Fibroblast of upper back skin (primary cell): Measurements from ENCODE around the gene TMEM179.
"Not testable (repeated sequence)": the region's sequence is repeated elsewhere in the genome, so short reads cannot be mapped to it uniquely, and the experiment has no call there.

Experiments used
- DNase-seq: peaks from one replicate; pipeline ENCODE4 v3.0.0-alpha.2; 2013

Gene TMEM179

DNA sequence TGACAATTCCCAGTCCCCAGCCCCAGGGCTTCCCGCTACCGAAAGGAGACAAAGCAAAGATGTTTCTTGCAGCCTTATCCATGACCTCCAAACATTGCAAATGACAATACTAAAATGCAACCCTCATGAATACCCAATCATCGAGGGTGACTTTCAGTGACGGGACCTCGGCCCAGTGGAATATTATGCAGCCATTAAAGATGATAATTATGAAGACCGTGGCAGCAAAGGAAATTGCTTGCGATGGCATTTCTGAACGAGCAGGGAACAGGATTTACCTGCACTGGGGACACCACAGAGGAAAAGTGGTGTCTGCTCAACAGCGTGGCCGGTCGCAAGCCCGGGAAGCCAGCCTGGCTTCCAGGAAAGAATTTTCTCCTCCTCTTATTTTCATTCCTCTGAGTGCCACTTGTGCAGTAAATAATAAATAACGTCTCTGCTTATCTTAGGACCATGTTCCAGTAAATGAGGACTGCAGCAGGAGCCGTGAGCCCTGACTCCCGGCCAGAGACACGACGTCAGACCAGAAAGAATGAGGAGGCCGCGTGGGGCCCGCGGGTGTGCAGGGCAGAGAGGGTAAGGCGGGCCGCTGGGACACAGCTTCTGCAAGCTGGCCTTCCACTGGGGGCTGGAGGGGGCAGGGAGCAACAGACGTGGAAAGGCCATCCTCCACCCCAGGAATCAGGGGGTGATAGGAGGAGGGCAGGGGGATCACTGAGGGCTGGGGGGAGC is 18.4 kb downstream of the TMEM179 start:
- no peak for DNase-seq

DNA sequence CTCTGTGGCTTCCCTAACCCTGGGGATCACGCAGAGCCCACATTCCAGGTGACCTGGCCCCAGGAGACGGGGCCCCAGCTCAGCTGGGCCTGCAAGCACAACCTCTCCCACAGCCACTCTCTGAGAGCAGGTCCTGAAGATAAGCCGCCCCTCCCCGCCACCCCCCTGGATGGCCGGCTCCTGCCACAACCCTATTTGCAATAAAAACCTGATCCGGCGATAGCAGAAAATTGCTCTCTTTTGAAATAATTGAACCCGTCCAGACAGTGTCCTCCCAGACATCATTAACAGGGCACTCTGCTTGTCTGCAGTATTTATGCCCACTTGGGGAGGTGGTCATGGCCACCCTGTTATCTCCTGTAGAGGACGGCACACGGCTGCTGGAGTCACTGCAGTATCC is 20.0 kb downstream of the TMEM179 start:
- no peak for DNase-seq

DNA sequence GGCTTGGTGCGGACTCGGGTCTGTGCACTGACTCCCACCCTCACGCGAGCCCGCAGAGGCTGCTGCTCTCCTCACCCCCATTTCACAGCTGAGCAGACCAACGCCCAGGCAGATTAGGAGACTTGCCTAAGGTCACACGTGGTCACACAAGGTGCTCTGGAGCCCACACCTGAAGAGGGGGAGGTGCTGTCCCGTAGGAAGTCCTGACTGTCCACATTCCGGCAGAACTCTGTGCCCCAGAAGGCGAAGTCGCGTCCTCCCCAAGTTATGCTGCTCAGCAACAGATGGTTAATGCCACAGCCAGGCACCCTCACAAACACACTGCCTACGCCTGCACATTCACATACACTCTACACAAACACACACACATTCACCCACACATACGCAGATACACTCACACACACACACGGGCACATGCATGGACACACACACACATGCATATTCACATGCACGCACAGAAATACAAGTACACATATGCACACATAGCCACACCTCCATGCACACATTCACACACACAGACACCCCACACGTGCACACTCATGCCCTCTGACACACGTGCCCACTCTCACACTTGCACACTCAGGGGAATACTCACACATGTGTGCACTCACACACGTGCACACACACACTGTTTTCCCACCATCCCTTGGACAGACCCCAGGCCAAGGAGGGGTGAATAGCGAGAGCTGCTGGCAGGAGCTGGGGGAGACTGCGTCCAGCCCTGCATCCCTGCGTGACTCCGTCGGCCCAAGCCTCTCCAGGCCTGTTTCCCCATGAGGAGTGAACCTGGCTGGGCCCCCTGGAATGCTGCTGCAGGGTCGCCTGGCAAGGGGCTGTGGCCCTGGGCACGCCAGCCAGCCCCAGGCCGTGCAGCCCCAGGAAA is 20.9 kb downstream of the TMEM179 start:
- no peak for DNase-seq

DNA sequence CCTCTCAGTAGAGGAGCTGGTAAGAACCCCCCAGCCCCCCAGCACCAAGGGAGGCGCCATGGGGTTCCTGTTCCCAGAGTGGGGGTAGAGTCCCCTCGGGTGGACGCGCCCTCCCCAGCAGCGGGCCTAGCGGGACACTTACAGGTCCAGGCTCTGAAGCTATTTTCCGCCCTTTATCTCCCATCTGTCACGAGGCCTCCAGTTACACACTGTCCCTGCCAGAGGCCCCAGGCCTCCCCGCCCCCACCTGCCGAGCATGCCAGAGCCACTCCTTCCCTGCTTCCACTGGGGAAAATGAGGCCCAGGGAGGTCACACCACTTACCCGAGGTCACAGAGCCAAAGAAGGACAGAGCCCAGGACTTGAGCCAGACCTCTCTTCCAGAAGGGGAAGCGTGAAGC is 21.9 kb downstream of the TMEM179 start:
- DNase-seq = no peak

DNA sequence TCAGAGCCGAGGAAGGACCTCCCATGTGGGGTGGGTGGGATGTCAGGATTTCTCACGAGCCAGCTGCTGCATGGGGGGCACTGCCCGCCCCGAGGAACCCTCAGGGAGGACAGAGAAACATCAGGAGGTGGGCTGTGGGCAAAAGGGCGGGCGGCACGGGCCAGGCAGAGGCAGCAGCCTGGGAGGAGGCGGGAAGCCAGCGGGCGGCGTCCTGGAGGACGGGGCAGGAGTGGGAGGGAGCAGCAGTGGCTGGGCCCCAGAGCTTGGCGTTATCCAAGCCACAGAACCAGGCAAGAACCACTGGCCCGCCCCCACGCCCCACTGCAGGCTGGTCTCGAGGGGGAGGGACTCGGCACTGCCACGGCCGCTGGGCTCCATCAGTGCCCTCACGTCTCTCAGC is 22.6 kb downstream of the TMEM179 start:
- no peak for DNase-seq

DNA sequence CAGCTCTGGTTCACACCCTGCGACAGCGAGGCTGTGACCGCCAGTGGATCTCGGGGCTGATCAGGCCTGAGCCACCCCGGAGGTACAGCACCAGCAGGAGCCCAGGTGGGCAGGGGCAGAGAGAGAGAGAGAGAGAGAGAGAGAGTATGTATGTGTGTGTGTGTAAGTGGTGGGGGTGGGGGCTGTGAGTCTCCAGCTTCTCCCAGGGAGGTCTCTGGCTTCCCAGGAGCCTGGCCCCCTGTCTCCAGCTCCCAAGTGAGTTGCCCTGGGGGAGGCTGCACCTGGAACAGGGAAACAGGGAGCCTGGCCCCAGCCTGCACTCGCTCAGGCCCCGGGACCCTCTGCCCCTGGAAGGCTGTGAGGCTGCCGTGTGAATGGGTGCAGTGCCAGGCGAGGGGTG is 23.1 kb downstream of the TMEM179 start:
- DNase-seq = no peak

DNA sequence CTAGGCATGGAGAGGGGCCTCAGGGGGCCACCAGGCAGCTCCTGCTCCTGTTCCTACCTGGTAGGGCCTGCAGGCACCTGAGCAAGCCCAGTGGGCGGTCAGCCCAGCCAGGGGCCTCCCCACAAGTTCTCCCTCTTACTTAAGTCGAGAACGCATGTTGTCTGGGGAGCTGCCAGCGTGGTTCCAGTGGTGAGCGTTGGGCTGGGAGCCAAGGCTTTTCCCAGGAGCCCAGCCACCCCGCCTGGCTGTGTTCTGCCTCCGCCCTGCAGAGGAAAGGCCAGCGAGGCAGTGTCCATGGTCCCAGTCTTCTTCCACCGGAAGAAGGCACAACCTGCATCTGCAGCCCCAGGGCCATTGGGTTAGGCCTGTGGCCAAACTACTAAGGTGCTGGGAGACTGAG is 23.6 kb downstream of the TMEM179 start:
- DNase-seq = no peak

DNA sequence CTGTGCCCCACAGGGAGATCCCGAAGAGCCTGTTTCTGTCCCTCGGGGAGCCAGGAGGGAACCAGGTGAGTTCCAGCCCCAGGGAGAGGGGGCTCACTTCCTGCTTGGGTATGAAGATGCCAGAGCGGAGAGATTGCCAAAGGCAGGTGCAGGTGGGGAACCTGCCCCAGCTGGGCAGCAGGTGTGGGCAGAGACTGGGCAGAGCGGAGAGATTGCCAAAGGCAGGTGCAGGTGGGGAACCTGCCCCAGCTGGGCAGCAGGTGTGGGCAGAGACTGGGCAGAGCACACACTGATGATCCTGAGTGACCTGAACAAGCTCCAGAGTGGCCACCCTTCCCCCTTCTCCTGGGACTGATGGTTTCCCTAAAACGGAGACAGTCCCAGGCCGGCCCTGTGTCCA is 24.6 kb downstream of the TMEM179 start:
- not testable (repeated sequence) for DNase-seq

DNA sequence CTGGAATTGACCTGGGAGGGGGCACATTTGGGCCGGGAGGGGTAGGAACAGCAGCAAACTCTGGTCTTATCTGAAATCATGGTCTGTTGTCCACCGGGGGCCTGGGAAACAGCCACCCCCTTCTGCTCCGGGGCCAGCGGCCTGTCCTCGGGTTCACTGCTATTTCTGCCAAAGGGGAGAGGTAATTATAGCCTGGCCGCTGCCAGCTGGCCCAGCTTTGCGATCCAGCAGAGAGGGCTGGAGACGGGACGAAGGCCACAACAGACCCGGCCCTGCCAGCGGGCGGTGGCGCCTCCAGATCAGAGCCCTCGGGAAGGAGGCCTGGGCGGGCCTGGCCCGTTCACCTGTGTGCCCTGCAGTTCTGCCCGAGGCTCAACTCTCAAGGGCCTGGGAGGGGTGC is 25.1 kb downstream of the TMEM179 start, which contains the start of gene C14orf180:
Gene C14orf180, plus strand, starts transcription at position 258 of the 400 bp plus-strand sequence. CDS start 6,667 bp downstream, outside the sequence.
- DNase-seq = no peak

DNA sequence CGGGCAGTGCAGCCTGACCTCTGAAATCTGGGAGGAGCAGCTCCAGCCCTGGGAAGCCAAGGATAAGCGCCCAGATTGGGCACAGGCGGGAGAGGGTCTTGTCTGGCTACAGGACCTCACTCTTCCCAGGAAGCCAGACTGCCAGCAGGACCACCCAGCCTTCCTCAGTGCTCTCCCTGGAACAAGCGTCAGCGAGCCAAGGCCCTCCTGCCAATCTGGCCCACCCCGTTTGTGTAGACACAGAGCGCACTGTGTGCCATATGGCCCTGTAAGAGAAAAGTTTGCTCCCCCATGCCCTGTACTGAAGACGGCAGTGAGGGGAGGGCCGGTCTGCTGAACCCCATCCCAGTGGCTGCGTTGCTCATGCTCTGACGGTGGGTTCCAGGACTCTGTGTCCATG is 26.3 kb downstream of the TMEM179 start:
- DNase-seq = no peak

DNA sequence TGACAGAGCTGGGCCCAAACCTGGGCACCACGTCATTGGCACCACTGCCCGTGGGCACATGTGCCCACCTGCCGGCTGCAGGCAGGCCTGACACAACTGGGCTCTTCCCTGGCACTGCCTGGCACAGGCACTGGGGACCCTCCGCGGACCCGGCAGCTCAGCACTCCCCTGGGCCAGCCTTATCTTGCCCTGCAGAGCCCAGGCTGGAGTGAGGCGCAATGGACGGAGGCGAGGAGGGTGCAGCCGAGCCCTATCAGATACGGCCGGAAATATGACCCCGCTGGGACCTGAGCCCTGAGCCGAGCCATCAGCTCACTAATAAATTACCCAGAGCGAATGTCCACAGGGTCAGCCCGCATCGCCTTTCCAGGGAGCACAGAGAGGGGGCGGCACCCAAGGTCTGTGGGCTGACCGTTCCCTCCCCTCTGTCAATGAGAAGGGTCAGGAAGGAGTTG is 26.7 kb downstream of the TMEM179 start:
- no peak for DNase-seq

DNA sequence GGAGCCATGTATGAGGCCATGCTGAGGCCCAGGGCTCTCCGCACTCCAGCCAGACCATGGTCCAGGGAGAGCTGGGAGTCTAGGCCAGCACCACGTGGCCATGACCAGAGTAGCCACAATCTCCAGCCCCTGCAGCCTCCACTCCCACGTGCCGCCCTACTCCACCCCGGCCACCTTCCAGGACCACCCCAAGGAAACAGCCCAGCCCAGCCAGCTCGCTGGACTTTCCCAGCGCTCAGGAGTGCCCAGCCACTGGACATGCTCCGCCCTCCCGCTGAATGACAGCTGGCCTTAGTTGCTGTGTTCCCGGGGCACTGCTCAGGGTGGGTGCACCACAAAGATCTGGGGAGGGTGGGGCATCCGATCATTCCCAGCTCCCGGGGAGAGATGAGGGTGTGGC is 27.1 kb downstream of the TMEM179 start:
- DNase-seq = no peak

DNA sequence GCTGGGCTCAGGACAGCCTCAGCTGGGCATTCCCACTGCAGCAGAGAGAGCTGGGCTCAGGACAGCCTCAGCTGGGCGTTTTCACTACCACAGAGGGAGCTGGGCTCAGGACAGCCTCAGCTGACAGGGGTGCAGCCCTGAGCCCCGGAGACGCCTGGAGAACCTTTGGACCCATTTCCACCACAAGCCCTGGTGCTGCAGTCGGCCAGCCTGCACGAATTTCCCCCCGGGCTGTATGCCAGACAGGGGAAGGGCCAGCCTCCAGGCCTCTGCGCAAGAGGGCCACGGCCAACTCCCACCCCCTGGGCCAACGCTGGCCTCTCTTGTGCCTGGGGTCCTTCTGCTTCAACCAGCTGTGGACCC is 27.6 kb downstream of the TMEM179 start:
- no peak for DNase-seq

DNA sequence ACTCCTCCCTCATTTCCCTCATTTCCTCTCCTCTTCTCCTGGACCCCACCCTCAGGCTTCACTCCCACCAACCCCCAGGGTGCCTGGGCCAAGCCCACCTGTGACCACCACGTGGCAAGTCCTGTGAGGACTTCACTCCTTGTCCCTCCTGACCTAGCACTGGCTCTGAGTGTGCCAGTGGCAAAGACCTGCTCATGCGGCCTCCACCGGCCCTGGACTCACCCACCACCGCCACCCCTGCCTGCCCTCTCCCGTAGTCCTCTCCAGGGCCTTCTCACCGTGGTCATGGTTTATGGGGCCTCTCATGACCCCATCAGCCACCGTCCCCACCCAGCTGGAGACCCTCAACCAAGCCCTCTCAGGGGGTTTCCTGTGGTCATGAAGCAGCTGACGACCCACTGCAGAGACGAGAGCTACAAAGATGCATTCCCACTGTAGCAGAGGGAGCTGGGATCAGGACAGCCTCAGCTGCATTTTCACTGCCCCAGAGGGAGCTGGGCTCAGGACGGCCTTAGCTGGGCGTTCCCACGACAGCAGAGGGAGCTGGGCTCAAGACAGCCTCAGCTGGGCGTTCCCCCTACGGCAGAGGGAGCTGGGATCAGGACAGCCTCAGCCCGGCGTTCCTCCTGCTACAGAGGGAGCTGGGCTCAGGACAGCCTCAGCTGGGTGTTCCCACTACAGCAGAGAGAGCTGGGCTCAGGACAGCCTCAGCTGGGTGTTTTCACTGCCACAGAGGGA is 28.2 kb downstream of the TMEM179 start:
- DNase-seq = no peak

DNA sequence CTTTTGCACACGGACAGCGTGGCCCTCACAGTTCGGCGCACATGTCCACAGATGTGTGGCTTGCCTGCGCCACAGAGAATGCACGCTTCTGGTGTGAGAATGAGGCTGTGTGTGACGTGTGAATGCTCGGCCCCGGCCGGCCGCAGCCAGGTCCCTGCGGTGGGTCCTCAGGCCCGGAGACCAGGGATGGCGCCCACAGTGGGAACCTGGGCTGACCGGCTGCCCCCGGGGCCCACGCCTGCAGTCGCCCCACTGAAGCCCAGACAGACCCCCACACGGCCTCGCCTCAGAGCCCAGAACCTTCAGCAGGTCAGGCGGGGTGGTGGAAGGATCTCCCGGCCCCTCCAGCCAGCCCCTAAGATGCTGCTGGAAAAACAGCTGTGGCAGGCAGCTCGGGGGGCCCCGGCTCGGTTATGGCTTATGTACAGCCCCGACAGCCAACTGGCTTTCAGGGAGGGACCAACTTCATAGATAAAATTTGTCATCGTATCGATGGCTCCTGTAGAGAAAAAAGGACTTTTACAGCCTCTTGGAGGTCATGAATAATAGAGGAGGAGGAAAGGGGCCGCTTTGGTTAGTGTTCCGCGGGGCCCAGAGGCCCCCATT is 29.5 kb downstream of the TMEM179 start:
- DNase-seq = no peak

DNA sequence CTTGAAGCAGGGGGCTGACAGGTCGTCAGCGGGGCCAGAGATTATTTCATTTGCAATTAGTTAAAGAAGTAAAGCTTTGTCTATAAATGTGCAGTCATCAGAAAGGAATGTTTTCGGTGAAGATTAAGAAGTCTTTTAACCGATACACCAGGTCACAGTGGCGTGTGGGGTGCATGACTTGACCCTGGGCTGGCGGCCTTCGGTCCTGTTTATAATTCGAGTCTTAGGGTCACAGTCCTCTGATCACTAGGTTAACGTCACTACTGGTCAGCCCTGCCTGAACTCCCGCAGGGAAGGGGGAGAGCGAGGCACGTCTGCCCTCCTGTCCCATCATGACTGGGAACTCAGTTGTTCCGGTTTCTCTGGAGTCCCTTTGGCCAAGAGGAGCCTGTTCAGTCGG is 30.0 kb downstream of the TMEM179 start:
- DNase-seq = no peak

DNA sequence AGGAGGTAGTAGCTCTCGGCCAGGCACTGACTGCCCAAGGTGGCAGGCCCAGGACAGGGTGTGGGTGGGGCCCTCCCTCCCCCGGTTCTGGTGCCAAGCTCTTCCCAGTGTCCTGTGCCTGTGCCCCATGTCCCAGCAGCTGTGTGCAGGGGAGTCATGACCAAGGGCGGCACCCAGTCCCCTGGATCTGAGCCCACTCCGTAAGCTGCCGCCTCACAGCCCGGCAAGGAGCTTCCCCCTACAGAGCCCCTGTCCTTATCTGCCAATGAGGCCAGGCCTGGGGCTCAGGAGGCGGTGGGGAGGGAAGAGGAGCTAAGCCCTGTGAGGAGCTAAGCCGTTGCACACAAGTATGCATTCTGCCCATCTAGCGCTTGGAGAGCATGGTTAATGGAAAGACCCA is 30.6 kb downstream of the TMEM179 start:
- no peak for DNase-seq

DNA sequence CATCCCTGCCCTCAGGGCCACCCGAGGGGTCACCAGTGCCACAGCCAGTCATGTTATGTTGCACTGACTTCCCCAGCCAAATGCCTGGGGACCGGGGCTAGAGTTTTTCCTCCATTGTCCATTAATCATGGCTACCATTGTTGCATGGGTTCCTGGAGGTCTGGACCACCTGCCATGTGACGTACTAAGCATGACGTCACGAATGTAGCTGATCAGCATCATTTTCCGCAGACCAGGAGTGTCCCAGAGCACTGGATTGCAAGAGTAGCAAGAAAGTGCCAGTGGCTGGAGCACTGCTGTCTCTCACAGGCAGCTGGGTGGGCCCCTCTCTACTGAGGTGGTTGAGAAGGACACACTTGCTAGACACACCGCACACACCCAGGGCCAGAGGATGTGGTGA is 31.9 kb downstream of the TMEM179 start:
- no peak for DNase-seq

DNA sequence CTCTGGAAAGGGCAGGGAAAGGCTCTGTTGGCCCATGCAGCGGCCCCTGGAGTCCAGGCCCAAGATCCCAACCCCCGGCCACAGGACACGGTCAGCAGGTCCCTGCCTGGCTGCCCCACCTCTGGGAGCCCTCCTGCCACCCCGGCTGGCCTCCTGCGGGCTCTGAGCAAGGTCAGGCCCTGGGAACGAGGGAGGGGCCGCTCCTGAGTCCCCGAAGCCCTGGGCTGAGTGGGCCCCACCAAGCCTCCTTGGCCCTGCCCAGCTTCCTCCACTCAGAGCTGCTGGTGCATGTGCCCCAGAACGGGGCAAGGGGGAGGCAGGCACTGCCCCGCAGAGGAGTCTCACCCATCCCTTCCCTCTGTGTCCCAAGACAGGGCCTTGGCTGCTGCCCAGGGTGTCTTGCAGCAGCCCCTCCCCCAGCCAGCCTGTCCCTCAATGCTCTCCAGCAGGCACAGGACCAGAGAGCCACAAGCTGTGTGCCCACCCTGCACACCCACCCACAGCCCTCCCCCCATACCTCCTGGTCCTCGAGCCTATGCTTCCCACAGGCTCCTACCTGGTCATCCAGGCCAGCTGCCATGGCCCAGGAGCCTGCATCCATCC is 32.4 kb downstream of the TMEM179 start:
- DNase-seq = no peak

DNA sequence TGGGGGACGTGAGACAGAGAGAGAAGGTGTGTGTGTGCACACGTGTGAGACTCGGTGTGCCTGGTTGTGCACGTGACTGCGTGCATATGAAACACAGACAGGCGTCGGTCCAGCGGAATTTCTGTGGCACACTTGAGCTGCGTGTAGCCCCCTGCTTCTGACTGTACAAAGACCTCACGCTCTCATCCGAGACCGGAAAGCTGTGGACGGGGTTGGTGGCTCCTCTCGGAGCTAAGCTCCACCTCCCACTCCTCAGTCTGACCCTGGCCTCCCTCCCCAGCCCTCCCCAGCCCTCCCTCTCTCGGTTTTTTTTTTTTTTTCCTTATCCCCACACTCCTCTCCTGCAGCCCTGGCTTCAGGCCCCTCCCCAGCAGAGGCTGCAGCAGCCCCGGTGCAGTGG is 33.3 kb downstream of the TMEM179 start:
- DNase-seq = no peak

DNA sequence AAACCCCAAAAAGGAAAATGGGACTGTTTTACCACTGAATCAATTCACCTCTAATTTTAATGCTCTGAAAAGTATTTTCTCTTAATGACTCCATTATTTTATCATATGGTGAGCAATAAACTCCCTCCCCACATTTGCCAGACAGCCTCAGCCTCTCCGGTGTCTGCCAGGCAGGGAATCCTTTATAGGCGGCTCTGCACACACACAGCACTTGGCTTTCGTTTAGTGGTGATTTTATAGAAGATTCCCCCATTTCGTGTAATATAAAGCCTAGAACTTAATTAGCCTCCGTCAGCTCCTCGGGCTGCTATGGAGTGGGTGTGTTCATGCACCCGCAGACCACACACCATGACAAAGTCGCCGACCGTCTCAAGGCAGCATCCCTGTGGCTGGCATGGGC is 35.1 kb downstream of the TMEM179 start:
- DNase-seq = no peak

DNA sequence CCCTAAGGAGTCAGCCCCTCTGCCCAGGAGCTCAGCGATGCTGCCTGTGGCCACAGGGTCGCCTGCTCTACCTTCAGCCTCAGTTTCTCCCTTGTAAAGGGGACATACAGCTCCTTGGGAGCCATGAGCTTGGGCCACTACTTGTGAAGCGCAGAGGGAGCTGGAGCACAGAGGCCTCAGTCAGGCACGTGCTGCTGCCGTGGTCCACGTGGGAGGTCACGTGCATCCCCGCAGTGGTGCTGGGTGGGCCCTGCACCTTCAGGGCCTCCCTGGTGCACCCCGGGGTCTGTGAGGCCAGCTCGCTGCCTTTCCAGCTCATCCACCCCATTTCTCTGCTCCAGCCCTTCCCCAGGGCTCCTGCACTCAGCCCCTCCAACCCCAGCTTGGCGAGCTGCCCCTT is 36.0 kb downstream of the TMEM179 start:
- no peak for DNase-seq

DNA sequence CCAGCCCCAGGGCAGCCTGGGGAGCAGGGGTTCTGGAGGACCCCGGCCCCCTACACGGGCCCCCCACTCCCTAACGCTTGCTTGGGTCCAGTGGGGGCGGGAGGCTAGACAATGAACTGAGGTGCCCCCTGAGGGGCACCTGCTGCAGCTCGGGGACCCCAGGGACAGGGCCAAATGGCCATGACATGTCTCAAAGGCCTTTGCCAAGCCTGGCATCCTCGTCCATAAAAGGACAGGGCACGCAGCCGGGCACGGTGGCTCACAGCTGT is 36.7 kb downstream of the TMEM179 start:
- no peak for DNase-seq
